ENCODE measurements around the gene CREG1.

CREG1 gene

DNA sequence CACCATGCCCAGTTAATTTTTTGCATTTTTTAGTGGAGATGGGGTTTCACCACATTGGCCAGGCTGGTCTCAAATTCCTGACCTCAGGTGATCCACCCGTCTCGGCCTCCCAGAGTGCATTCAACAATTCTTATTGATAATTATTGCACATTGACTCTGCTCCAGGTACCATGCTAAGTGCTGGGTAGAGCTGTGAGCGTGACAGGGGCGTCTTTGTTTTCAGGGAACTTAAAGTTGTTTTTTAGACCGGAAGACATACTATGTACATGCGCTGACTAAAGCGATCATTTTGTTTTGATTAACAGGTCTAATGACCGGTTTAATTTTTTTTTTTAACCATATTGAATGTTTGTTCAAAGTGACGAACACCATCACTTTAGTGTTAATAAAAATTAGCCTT is 39.3 kb downstream of the CREG1 start:
- Histone ChIP-seq H3K27me3 (ENCODE audit: insufficient read depth, poor library complexity, severe bottlenecking) (no peaks in the 10 kb centered on the region), H3K27ac (replicated peaks) (no peak overlapping the region), H3K4me3 (replicated peaks; ENCODE audit: insufficient read depth, low read length) (no peak overlapping the region)
- DNase-seq (ENCODE audit: low read depth in 1 of 2, low spot score in 1 of 2): no peak
- no peak for TF ChIP-seq POLR2AphosphoS5 (IDR thresholded peaks at IDR 0.05; ENCODE audit: low read depth)
- no peak for TF ChIP-seq GABPA (IDR thresholded peaks at IDR 0.05; ENCODE audit: low read depth)
- TF ChIP-seq, protein P1, sequence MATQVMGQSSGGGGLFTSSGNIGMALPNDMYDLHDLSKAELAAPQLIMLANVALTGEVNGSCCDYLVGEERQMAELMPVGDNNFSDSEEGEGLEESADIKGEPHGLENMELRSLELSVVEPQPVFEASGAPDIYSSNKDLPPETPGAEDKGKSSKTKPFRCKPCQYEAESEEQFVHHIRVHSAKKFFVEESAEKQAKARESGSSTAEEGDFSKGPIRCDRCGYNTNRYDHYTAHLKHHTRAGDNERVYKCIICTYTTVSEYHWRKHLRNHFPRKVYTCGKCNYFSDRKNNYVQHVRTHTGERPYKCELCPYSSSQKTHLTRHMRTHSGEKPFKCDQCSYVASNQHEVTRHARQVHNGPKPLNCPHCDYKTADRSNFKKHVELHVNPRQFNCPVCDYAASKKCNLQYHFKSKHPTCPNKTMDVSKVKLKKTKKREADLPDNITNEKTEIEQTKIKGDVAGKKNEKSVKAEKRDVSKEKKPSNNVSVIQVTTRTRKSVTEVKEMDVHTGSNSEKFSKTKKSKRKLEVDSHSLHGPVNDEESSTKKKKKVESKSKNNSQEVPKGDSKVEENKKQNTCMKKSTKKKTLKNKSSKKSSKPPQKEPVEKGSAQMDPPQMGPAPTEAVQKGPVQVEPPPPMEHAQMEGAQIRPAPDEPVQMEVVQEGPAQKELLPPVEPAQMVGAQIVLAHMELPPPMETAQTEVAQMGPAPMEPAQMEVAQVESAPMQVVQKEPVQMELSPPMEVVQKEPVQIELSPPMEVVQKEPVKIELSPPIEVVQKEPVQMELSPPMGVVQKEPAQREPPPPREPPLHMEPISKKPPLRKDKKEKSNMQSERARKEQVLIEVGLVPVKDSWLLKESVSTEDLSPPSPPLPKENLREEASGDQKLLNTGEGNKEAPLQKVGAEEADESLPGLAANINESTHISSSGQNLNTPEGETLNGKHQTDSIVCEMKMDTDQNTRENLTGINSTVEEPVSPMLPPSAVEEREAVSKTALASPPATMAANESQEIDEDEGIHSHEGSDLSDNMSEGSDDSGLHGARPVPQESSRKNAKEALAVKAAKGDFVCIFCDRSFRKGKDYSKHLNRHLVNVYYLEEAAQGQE (IDR thresholded peaks at IDR 0.05; ENCODE audit: insufficient replicate concordance, low read depth): no peak
- TF ChIP-seq, protein P2, sequence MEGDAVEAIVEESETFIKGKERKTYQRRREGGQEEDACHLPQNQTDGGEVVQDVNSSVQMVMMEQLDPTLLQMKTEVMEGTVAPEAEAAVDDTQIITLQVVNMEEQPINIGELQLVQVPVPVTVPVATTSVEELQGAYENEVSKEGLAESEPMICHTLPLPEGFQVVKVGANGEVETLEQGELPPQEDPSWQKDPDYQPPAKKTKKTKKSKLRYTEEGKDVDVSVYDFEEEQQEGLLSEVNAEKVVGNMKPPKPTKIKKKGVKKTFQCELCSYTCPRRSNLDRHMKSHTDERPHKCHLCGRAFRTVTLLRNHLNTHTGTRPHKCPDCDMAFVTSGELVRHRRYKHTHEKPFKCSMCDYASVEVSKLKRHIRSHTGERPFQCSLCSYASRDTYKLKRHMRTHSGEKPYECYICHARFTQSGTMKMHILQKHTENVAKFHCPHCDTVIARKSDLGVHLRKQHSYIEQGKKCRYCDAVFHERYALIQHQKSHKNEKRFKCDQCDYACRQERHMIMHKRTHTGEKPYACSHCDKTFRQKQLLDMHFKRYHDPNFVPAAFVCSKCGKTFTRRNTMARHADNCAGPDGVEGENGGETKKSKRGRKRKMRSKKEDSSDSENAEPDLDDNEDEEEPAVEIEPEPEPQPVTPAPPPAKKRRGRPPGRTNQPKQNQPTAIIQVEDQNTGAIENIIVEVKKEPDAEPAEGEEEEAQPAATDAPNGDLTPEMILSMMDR (IDR thresholded peaks at IDR 0.05; ENCODE audit: insufficient read depth, low read length): no peak
- TF ChIP-seq SPI1 (IDR thresholded peaks at IDR 0.05; ENCODE audit: borderline replicate concordance, low read depth): no peak

DNA sequence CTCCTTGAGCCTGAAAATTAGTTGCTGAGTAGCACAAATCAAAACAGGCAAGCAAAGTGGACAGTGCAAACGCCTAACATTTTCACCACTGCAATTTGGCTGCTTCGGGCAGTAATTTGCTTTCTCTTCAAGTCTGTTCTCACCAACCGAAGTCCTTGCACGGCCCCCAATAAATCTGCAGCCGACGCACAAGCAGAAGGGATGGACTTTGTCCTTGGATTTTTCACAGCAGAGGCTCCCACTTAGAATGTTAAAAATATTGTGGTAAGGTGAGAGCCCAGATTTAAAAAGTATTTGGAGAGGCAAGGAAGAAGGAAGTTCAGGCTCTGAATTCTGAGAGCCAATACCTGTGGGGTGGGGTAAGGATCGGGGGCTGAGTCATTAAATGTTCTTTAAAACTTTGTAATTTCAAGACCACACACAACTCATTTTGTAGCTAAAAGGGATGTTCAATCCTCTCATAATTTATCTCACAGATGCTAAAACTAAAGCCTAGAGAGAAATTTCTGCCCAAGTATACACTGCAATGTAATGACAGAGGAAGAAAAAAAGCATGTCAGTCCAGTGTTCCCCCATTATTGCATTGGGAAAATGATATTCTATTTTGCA is 41.4 kb downstream of the CREG1 start:
- Histone ChIP-seq H3K27ac (replicated peaks) (no peak overlapping the region), H3K4me3 (replicated peaks; ENCODE audit: insufficient read depth, low read length) (no peak overlapping the region), H3K27me3 (ENCODE audit: insufficient read depth, poor library complexity, severe bottlenecking) (no peaks in the 10 kb centered on the region)
- TF ChIP-seq, protein P1 (IDR thresholded peaks at IDR 0.05; ENCODE audit: insufficient replicate concordance, low read depth): no peak
- TF ChIP-seq, protein P2 (IDR thresholded peaks at IDR 0.05; ENCODE audit: insufficient read depth, low read length): no peak
- TF ChIP-seq POLR2AphosphoS5 (IDR thresholded peaks at IDR 0.05; ENCODE audit: low read depth) (no peak), GABPA (IDR thresholded peaks at IDR 0.05; ENCODE audit: low read depth) (no peak), SPI1 (IDR thresholded peaks at IDR 0.05; ENCODE audit: borderline replicate concordance, low read depth) (no peak)
- DNase-seq (ENCODE audit: low read depth in 1 of 2, low spot score in 1 of 2): no peak

DNA sequence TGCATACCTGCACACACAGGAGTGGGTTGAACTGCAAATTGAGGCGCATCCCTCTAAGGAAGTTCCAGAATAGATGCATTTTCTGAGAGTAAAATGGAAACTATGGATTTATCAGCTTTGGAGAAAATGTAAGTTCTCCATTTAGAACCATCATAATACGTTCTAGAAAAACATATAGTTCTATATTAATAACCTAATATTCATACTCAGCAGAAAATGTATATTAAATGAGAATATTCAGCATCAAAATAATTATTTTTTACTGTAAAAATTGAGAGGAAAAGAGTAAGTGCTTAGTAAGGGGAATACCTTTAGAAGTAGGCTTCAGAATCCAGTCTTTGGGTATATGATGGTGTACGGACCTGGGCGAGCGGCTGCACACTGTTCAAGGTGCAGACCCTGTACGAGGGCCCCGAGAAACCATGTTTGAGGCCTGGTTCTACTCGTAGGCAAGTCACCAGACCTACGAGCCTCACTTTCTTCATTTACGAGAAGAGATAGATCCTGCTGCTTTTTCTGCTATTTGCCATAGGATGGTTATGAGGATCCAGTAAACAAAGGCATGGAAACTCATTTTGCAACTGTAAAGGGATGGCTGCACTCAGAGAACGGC is 42.1 kb downstream of the CREG1 start:
- no peak for DNase-seq (ENCODE audit: low read depth in 1 of 2, low spot score in 1 of 2)
- no peaks in the 10 kb centered on the region for H3K27me3 ChIP-seq (ENCODE audit: insufficient read depth, poor library complexity, severe bottlenecking)
- TF ChIP-seq, protein P1 (IDR thresholded peaks at IDR 0.05; ENCODE audit: insufficient replicate concordance, low read depth): no peak
- no peak for TF ChIP-seq SPI1 (IDR thresholded peaks at IDR 0.05; ENCODE audit: borderline replicate concordance, low read depth)
- no peak for TF ChIP-seq GABPA (IDR thresholded peaks at IDR 0.05; ENCODE audit: low read depth)
- no peak for TF ChIP-seq POLR2AphosphoS5 (IDR thresholded peaks at IDR 0.05; ENCODE audit: low read depth)
- TF ChIP-seq, protein P2 (IDR thresholded peaks at IDR 0.05; ENCODE audit: insufficient read depth, low read length): no peak
- H3K4me3 ChIP-seq (replicated peaks; ENCODE audit: insufficient read depth, low read length): no peak overlapping the region
- H3K27ac ChIP-seq (replicated peaks): no peak overlapping the region
